Left ventricle myocardium inferior (tissue), 1 donor: ENCODE results near the gene AFF1. TPM values are rescaled to one million over a fixed set of nuclear protein-coding genes. Genes with fewer than 3 reads are reported as not detected.

ENCODE experiments used
- DNase-seq: peaks from one replicate; pipeline ENCODE4 v3.0.0-alpha.2; 2020
- H3K27ac ChIP-seq: fragments of 200-600 bp; replicated peaks from 2 replicates; pipeline ENCODE4 v1.8.0; 2021
- H3K27me3 ChIP-seq: fragments of 200-600 bp; 2 replicates; pipeline ENCODE4 v1.8.0; 2021; ENCODE audit warnings: low read depth
- H3K36me3 ChIP-seq: fragments of 200-600 bp; 2 replicates; pipeline ENCODE4 v1.8.0; 2021
- H3K4me1 ChIP-seq: fragments of 200-600 bp; 2 replicates; pipeline ENCODE4 v1.8.0; 2021
- H3K4me3 ChIP-seq: fragments of 200-600 bp; 2 replicates; pipeline ENCODE4 v1.8.0; 2021; ENCODE audit warnings: mild to moderate bottlenecking, moderate library complexity
- H3K9me3 ChIP-seq: fragments of 200-600 bp; replicated peaks from 2 replicates; pipeline ENCODE4 v1.8.0; 2021
- CTCF ChIP-seq: fragments of 200-600 bp; IDR thresholded peaks from 2 replicates; pipeline ENCODE4 v1.8.0; 2021; ENCODE audit warnings: antibody characterized with exemption, mild to moderate bottlenecking, borderline replicate concordance
- intact Hi-C: fragments of 100-400 bp; cut with micrococcal nuclease; formaldehyde crosslinking; loops from one replicate; pipeline ENCODE4 v1.11.0; 2022
- total RNA-seq: library from RNA; stranded (reverse); fragmentation: NEBNext Ultra II Directional; extraction: Animal tissue kit (Norgen Biotek cat#: 25700); gene quantifications from one replicate; pipeline ENCODE4 v1.2.1, GENCODE V29; 2021
- donor health status: DM: no; HTN: yes; CAD: no; lungs with severe emphysema.

Gene AFF1
- total RNA-seq, 1 donor from 2014 or later: 67.9 TPM

- H3K27ac ChIP-seq: peak overlapping the region; percentile 68
- H3K4me1 ChIP-seq: peaks cover 50% of the 10 kb centered on the region
- intact Hi-C loops: no loop called here
These were observed 26.3 kb downstream of the AFF1 start for GRCh38 chr4:86961116-86961515.

GRCh38 chr4:86961605-86962295 is 26.9 kb downstream of the AFF1 start:
- H3K4me3 ChIP-seq: no peak overlapping the region
- no peak for DNase-seq
- intact Hi-C loops: no loop called here
- H3K4me1 ChIP-seq: peaks cover 53% of the 10 kb centered on the region
- H3K27ac ChIP-seq: peak overlapping the region; percentile 68
- H3K9me3 ChIP-seq: no peaks in the 10 kb centered on the region
- H3K27me3 ChIP-seq: no peaks in the 10 kb centered on the region
- no peak for TF ChIP-seq CTCF
- no peaks in the 10 kb centered on the region for H3K36me3 ChIP-seq

More at GRCh38 chr4:86961116-86961515, 26.3 kb downstream of the AFF1 start:
- TF ChIP-seq CTCF: no peak
- Histone ChIP-seq H3K9me3 (no peaks in the 10 kb centered on the region), H3K27me3 (no peaks in the 10 kb centered on the region), H3K4me3 (no peak overlapping the region), H3K36me3 (no peaks in the 10 kb centered on the region)
- no peak for DNase-seq

- no peak overlapping the region for H3K27ac ChIP-seq
- intact Hi-C loops: no loop called here
- no peak overlapping the region for H3K4me3 ChIP-seq
- no peak for DNase-seq
- H3K27me3 ChIP-seq: no peaks in the 10 kb centered on the region
- TF ChIP-seq CTCF: no peak
- no peaks in the 10 kb centered on the region for H3K36me3 ChIP-seq
- H3K4me1 ChIP-seq: peaks cover 70% of the 10 kb centered on the region
- no peaks in the 10 kb centered on the region for H3K9me3 ChIP-seq
These were observed 28.9 kb downstream of the AFF1 start for GRCh38 chr4:86963697-86964096.

- no peak for TF ChIP-seq CTCF
- intact Hi-C loops: no loop called here
- Histone ChIP-seq H3K4me1 (peaks cover 59% of the 10 kb centered on the region), H3K9me3 (no peaks in the 10 kb centered on the region), H3K4me3 (no peak overlapping the region), H3K36me3 (no peaks in the 10 kb centered on the region), H3K27ac (no peak overlapping the region), H3K27me3 (no peaks in the 10 kb centered on the region)
- DNase-seq: no peak
These were observed 30.5 kb downstream of the AFF1 start for GRCh38 chr4:86965019-86965976.

- Histone ChIP-seq H3K4me1 (peaks cover 57% of the 10 kb centered on the region), H3K27me3 (no peaks in the 10 kb centered on the region), H3K4me3 (no peak overlapping the region), H3K9me3 (no peaks in the 10 kb centered on the region), H3K27ac (no peak overlapping the region), H3K36me3 (no peaks in the 10 kb centered on the region)
- no peak for TF ChIP-seq CTCF
- no peak for DNase-seq
- intact Hi-C loops: no loop called here
These were observed 32.3 kb downstream of the AFF1 start for GRCh38 chr4:86967073-86967472.
